Panc1 (cell line): ENCODE measurements around the gene ARHGAP11A.

Source experiments
- POLR2AphosphoS5 ChIP-seq: IDR thresholded peaks from 2 replicates; pipeline ENCODE4 v1.6.1; 2012; ENCODE audit warnings: mild to moderate bottlenecking, low read depth, low read length, moderate library complexity
- TCF7L2 ChIP-seq: IDR thresholded peaks from 2 replicates; pipeline ENCODE4 v1.6.1; 2011; ENCODE audit warnings: mild to moderate bottlenecking, low read depth, low read length, inconsistent platforms
- TF ChIP-seq, protein P1 (sequence below): fragments of 450-650 bp; IDR thresholded peaks from 2 replicates; pipeline ENCODE4 v1.5.1; 2017; ENCODE audit warnings: mild to moderate bottlenecking
- TF ChIP-seq, protein P2 (sequence below), 2 experiments: IDR thresholded peaks; 2 replicates each; pipeline ENCODE4 v1.6.1; 2011 to 2012; ENCODE audit warnings: low read depth in 2 of 2, control low read depth in 1 of 2, low read length in 1 of 2, mild to moderate bottlenecking in 1 of 2, moderate library complexity in 1 of 2; ENCODE audit not compliant: insufficient read depth in 1 of 2

GRCh38 chr15:32657941-32658340 lies 42.6 kb downstream of the ARHGAP11A start:
- TF ChIP-seq, protein P1, sequence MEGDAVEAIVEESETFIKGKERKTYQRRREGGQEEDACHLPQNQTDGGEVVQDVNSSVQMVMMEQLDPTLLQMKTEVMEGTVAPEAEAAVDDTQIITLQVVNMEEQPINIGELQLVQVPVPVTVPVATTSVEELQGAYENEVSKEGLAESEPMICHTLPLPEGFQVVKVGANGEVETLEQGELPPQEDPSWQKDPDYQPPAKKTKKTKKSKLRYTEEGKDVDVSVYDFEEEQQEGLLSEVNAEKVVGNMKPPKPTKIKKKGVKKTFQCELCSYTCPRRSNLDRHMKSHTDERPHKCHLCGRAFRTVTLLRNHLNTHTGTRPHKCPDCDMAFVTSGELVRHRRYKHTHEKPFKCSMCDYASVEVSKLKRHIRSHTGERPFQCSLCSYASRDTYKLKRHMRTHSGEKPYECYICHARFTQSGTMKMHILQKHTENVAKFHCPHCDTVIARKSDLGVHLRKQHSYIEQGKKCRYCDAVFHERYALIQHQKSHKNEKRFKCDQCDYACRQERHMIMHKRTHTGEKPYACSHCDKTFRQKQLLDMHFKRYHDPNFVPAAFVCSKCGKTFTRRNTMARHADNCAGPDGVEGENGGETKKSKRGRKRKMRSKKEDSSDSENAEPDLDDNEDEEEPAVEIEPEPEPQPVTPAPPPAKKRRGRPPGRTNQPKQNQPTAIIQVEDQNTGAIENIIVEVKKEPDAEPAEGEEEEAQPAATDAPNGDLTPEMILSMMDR = no peak
- TF ChIP-seq POLR2AphosphoS5 (no peak), TCF7L2 (no peak)
- TF ChIP-seq, protein P2, sequence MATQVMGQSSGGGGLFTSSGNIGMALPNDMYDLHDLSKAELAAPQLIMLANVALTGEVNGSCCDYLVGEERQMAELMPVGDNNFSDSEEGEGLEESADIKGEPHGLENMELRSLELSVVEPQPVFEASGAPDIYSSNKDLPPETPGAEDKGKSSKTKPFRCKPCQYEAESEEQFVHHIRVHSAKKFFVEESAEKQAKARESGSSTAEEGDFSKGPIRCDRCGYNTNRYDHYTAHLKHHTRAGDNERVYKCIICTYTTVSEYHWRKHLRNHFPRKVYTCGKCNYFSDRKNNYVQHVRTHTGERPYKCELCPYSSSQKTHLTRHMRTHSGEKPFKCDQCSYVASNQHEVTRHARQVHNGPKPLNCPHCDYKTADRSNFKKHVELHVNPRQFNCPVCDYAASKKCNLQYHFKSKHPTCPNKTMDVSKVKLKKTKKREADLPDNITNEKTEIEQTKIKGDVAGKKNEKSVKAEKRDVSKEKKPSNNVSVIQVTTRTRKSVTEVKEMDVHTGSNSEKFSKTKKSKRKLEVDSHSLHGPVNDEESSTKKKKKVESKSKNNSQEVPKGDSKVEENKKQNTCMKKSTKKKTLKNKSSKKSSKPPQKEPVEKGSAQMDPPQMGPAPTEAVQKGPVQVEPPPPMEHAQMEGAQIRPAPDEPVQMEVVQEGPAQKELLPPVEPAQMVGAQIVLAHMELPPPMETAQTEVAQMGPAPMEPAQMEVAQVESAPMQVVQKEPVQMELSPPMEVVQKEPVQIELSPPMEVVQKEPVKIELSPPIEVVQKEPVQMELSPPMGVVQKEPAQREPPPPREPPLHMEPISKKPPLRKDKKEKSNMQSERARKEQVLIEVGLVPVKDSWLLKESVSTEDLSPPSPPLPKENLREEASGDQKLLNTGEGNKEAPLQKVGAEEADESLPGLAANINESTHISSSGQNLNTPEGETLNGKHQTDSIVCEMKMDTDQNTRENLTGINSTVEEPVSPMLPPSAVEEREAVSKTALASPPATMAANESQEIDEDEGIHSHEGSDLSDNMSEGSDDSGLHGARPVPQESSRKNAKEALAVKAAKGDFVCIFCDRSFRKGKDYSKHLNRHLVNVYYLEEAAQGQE (IDR thresholded peaks at IDR 0.05; ENCODE audit: insufficient read depth in 1 of 2, low read depth in 2 of 2, low read length in 1 of 2) = no peak
